ENCODE results near the gene NCBP3.

NCBP3 gene, protein sequence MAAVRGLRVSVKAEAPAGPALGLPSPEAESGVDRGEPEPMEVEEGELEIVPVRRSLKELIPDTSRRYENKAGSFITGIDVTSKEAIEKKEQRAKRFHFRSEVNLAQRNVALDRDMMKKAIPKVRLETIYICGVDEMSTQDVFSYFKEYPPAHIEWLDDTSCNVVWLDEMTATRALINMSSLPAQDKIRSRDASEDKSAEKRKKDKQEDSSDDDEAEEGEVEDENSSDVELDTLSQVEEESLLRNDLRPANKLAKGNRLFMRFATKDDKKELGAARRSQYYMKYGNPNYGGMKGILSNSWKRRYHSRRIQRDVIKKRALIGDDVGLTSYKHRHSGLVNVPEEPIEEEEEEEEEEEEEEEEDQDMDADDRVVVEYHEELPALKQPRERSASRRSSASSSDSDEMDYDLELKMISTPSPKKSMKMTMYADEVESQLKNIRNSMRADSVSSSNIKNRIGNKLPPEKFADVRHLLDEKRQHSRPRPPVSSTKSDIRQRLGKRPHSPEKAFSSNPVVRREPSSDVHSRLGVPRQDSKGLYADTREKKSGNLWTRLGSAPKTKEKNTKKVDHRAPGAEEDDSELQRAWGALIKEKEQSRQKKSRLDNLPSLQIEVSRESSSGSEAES

GRCh38 chr17:3845621-3846436 is at the start of gene NCBP3:
Gene NCBP3 (minus strand): TSS chr17:3846246. CDS start chr17:3846223, 23 bp downstream.
- DNase-seq (ENCODE audit: low read depth): peak; percentile 91
- peak within 1 kb of the TSS; percentile 77 for H3K4me3 ChIP-seq (ENCODE audit: low read depth, low read length)

DNA sequence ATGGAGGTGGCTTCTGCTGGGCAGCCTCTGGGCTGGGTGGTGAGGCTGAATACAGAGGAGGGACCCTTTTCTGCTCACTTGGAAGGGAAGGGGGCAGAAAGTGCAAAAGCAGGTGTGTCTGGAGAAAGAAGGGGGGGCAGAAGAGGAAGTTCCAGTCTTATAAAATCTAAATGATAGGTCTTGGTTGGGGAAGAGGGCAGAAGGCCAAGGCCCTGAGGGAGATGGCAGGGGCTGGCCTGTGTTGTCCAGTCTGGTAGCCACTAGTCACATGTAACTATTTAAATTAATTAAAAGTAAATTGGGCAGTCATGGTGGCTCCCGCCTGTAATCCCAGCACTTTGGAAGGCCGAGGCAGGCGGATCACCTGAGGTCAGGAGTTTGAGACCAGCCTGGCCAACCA is 49.3 kb upstream of the NCBP3 start:
- no peak overlapping the region for H3K4me3 ChIP-seq (ENCODE audit: low read depth, low read length)
- DNase-seq (ENCODE audit: low read depth): no peak
- TF ChIP-seq CTCF (IDR thresholded peaks at IDR 0.05; ENCODE audit: low read depth, low read length) (no peak), POLR2A (IDR thresholded peaks at IDR 0.05; ENCODE audit: extremely low read depth, insufficient read length) (no peak)

More at GRCh38 chr17:3845621-3846436, at the start of gene NCBP3:
- peak; percentile 72 for TF ChIP-seq POLR2A (IDR thresholded peaks at IDR 0.05; ENCODE audit: extremely low read depth, insufficient read length)
- peak; percentile 55 for TF ChIP-seq CTCF (IDR thresholded peaks at IDR 0.05; ENCODE audit: low read depth, low read length)
- TF ChIP-seq MAX (IDR thresholded peaks at IDR 0.05; ENCODE audit: low read depth, low read length): no peak

DNA sequence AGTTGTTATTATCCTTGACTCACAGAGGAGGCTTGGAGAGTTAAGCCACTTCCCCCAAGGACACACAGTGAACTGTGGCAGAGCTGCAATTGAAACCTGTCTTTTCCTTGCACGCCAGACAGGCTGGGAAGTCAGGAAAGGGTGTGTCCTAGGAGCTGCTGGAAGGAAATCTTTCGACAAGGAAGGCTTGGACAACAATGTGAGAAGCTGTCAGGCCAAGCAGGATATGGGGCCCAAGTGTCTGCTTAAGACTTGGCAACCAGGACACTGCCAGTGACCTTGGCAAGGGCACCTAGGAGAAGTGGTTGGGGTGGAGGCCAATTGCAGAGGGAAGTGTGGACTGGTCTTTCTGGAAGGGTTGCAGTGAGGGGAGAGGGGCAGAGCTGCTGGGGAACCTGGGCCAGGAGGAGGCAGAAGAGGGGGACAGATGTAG is 48.9 kb upstream of the NCBP3 start:
- no peak overlapping the region for H3K4me3 ChIP-seq (ENCODE audit: low read depth, low read length)
- peak; percentile 41 for DNase-seq (ENCODE audit: low read depth)
- TF ChIP-seq CTCF (IDR thresholded peaks at IDR 0.05; ENCODE audit: low read depth, low read length) (no peak), MAX (IDR thresholded peaks at IDR 0.05; ENCODE audit: low read depth, low read length) (no peak), MYC (IDR thresholded peaks at IDR 0.05; ENCODE audit: low read depth, low read length) (no peak), POLR2A (IDR thresholded peaks at IDR 0.05; ENCODE audit: extremely low read depth, insufficient read length) (no peak)

DNA sequence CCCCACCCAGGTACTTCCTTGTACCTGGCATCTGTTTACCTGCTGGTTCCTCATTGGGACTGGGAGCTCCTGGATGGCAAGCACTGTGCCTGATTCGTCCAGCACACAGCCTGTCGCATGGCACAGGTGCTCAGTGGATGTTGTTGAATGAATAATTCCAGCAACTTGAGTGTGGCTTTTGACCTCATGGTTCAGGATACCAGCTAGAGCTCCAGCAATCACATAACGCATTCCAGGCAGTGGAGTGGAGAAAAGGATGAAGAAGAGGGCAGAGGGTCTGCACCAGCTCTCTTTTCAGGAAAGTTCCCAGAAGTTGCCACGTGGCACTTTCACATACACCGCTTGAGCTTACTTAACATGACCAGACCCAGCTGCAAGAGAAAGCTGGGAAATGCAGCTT is 48.1 kb upstream of the NCBP3 start:
- no peak for TF ChIP-seq CTCF (IDR thresholded peaks at IDR 0.05; ENCODE audit: low read depth, low read length)
- TF ChIP-seq MYC (IDR thresholded peaks at IDR 0.05; ENCODE audit: low read depth, low read length): no peak
- TF ChIP-seq MAX (IDR thresholded peaks at IDR 0.05; ENCODE audit: low read depth, low read length): no peak
- TF ChIP-seq POLR2A (IDR thresholded peaks at IDR 0.05; ENCODE audit: extremely low read depth, insufficient read length): no peak
- DNase-seq (ENCODE audit: low read depth): no peak
- H3K4me3 ChIP-seq (ENCODE audit: low read depth, low read length): no peak overlapping the region

DNA sequence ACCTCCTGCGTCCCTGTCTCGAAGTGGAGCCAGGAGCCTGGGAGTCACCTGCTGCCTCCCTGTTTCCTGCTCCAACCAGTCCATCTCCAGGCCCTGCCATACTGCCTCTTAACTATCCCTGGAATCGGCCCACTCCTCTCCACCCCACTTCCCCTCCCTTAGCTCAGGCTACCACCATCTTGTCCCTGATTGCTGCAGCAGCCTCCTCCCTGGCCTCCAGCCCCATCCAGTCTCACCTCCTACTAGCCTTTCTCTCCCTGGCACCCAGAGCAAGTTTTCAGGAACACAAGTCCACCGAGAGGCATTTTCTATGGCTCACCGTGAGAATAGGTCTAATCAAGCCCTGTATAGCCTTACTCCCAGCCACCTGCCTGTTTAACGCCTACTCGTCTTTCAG is 47.7 kb upstream of the NCBP3 start:
- no peak for TF ChIP-seq CTCF (IDR thresholded peaks at IDR 0.05; ENCODE audit: low read depth, low read length)
- TF ChIP-seq MAX (IDR thresholded peaks at IDR 0.05; ENCODE audit: low read depth, low read length): no peak
- TF ChIP-seq MYC (IDR thresholded peaks at IDR 0.05; ENCODE audit: low read depth, low read length): no peak
- no peak for TF ChIP-seq POLR2A (IDR thresholded peaks at IDR 0.05; ENCODE audit: extremely low read depth, insufficient read length)
- H3K4me3 ChIP-seq (ENCODE audit: low read depth, low read length): no peak overlapping the region
- no peak for DNase-seq (ENCODE audit: low read depth)
